Lower lobe of right lung (tissue), 2 donors: ENCODE results near the gene C1S. TPM values are rescaled to one million over a fixed set of nuclear protein-coding genes. Genes with fewer than 3 reads are reported as not detected.
"Not testable (repeated sequence)": the region's sequence is repeated elsewhere in the genome, so short reads cannot be mapped to it uniquely, and the experiment has no call there.

Source experiments
- ATAC-seq, 2 donors: fragments of 200-7000 bp; cut with Tn5 transposase; one replicate each; pipeline ENCODE4 v1.9.1; 2020 to 2022; ENCODE audit warnings: mild to moderate bottlenecking in 2 of 2, moderate library complexity in 2 of 2
- DNase-seq: peaks from one replicate; pipeline ENCODE4 v3.0.0-alpha.2; 2020
- H3K27ac ChIP-seq: fragments of 200-600 bp; one replicate; pipeline ENCODE4 v1.8.0; 2022
- H3K27me3 ChIP-seq: fragments of 200-600 bp; one replicate; pipeline ENCODE4 v1.8.0; 2022; ENCODE audit warnings: low read depth
- H3K36me3 ChIP-seq: fragments of 200-600 bp; one replicate; pipeline ENCODE4 v1.8.0; 2022; ENCODE audit warnings: mild to moderate bottlenecking
- H3K4me1 ChIP-seq: fragments of 200-600 bp; one replicate; pipeline ENCODE4 v1.8.0; 2022
- H3K4me3 ChIP-seq: fragments of 200-600 bp; one replicate; pipeline ENCODE4 v1.8.0; 2022; ENCODE audit warnings: mild to moderate bottlenecking
- H3K9me3 ChIP-seq: fragments of 200-600 bp; one replicate; pipeline ENCODE4 v1.8.0; 2022
- CTCF ChIP-seq: fragments of 200-600 bp; IDR thresholded peaks from one replicate; pipeline ENCODE4 v1.8.0; 2022; ENCODE audit warnings: antibody characterized with exemption, mild to moderate bottlenecking
- intact Hi-C: fragments of 100-400 bp; cut with DNase I; formaldehyde crosslinking; loops from one replicate; pipeline ENCODE4 v1.11.0; 2022
- long read RNA-seq: library from polyadenylated mRNA; unstranded; transcript quantifications from one replicate; pipeline ENCODE4 v2.0.0, GENCODE V29; 2021
- total RNA-seq: library from RNA; stranded (reverse); fragmentation: NEBNext Ultra II Directional; extraction: Animal tissue kit (Norgen Biotek cat#: 25700); gene quantifications from one replicate; pipeline ENCODE4 v1.2.1, GENCODE V29; 2021
- donor health status: DM: no; HTN: yes; CAD: no; lungs with severe emphysema.

Gene C1S
- total RNA-seq: 280 TPM
- long read RNA-seq, transcript C1S-202 (12 exons, 2,635 nt): minor isoform, 119 of 524 reads
- long read RNA-seq, transcript C1S-201 (12 exons, 2,972 nt): major isoform, 295 of 524 reads
- long read RNA-seq, partial matches to known transcripts: 69 of 524 reads
- long read RNA-seq, other reads (novel, unspliced or antisense): 37 of 524 reads

- Histone ChIP-seq H3K27ac (peak within 1 kb of the TSS; percentile 70), H3K4me3 (peak within 1 kb of the TSS; percentile 50), H3K27me3 (no peaks in the 10 kb centered on the region), H3K36me3 (peaks cover 15% of the 10 kb centered on the region), H3K4me1 (peaks cover 27% of the 10 kb centered on the region), H3K9me3 (no peaks in the 10 kb centered on the region)
- TF ChIP-seq CTCF: peak; percentile 70
- ATAC-seq (peak; percentile 95 to 97), DNase-seq (peak; percentile 48)
- intact Hi-C loops: no loop called here
Measured at GRCh38 chr12:7060353-7060954, at the start of gene C1S. C1S (plus strand) TSS chr12:7060718; CDS start chr12:7061913, 1,195 bp downstream.

GRCh38 chr12:7011398-7011797, 49.1 kb upstream of the C1S start:
- H3K27ac ChIP-seq, H3K9me3 ChIP-seq, H3K4me3 ChIP-seq, DNase-seq, H3K27me3 ChIP-seq, intact Hi-C loops, ATAC-seq: not testable (repeated sequence)
- Histone ChIP-seq H3K36me3 (peaks cover 38% of the 10 kb centered on the region), H3K4me1 (peaks cover 39% of the 10 kb centered on the region)

GRCh38 chr12:7012024-7012607, 48.4 kb upstream of the C1S start:
- DNase-seq (no peak), ATAC-seq (peak in 1 of 2 donors; percentile 23)
- intact Hi-C loops: no loop called here
- Histone ChIP-seq H3K36me3 (peaks cover 36% of the 10 kb centered on the region), H3K9me3 (no peaks in the 10 kb centered on the region), H3K4me1 (peaks cover 46% of the 10 kb centered on the region), H3K27me3 (no peaks in the 10 kb centered on the region), H3K4me3 (no peak overlapping the region), H3K27ac (no peak overlapping the region)
- TF ChIP-seq CTCF: no peak

- TF ChIP-seq CTCF: no peak
- no peak overlapping the region for H3K4me3 ChIP-seq
- intact Hi-C loops: no loop called here
- no peak for ATAC-seq
- H3K27ac ChIP-seq: no peak overlapping the region
- no peaks in the 10 kb centered on the region for H3K27me3 ChIP-seq
- DNase-seq: no peak
- peaks cover 36% of the 10 kb centered on the region for H3K36me3 ChIP-seq
- H3K9me3 ChIP-seq: no peaks in the 10 kb centered on the region
- H3K4me1 ChIP-seq: peaks cover 45% of the 10 kb centered on the region
Measured at GRCh38 chr12:7013101-7013500, 47.4 kb upstream of the C1S start.

GRCh38 chr12:7015555-7016370, 44.8 kb upstream of the C1S start:
- intact Hi-C loops: no loop called here
- Histone ChIP-seq H3K9me3 (no peaks in the 10 kb centered on the region), H3K4me3 (no peak overlapping the region), H3K27ac (no peak overlapping the region), H3K27me3 (no peaks in the 10 kb centered on the region), H3K4me1 (peaks cover 33% of the 10 kb centered on the region), H3K36me3 (peaks cover 30% of the 10 kb centered on the region)
- ATAC-seq (no peak), DNase-seq (no peak)
- TF ChIP-seq CTCF: no peak
